GM19099 (cell line): Measurements from ENCODE around the gene ZNHIT2.

ENCODE experiments used
- POLR2A ChIP-seq: IDR thresholded peaks from 3 replicates; pipeline ENCODE4 v1.6.1; 2011; ENCODE audit warnings: low read depth; ENCODE audit not compliant: insufficient read length; ENCODE audit errors: extremely low read depth

ZNHIT2 gene

DNA sequence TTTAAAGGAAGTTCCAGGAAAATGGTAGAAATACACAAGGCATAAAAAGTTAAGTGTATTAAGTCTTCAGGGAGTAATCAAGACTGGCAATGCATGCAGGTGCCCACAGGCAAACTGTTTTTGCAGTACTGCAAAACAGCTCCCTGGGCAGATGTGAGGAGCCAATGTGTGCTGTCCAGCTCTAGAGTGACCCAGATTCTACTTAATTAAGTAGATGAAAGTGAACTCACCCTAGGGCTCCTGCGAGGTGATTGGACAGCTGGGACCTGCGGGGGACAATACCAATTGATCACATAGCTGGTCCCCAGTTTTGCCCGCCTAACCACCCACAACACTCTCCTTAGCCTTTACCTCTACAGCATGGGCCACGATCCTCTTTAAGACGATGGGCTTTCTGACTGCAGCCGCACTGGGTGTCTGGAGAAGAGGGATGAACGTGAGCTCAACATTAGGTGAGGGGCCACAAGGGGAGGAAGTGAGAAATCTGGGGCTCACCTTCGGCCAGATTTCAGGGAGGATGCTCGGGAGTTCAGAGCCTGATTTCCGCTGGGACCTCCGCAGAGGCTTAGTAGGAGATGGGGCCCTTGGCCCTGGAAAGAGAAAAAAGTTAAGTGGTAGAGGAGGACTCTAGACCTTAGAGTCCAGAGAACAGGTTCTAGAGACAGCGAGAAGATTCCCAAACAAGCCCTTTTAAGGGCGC, 34.2 kb downstream of the ZNHIT2 start:
- TF ChIP-seq POLR2A = no peak

- no peak for TF ChIP-seq POLR2A
Measured at GRCh38 chr11:65078786-65079342, 38.6 kb downstream of the ZNHIT2 start.

DNA sequence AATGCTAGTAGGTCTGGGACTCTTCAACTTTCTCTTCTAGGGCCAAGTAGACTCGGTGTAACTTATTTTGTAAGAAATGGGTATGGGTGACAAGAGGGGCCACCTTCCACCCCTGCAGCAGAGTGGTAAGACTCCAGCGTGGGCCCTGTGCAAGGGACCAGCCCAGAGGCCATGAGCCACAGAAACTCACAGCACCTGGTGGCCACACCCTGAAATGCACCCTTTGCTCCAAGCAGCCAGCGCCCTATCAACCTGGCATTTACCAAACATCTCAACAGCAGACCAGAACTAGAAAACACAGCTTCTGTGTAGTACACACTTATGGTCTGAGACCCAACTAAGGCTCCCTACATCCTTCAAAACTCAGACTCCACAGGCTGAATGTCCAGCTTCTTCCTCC, 39.4 kb downstream of the ZNHIT2 start:
- TF ChIP-seq POLR2A = no peak

DNA sequence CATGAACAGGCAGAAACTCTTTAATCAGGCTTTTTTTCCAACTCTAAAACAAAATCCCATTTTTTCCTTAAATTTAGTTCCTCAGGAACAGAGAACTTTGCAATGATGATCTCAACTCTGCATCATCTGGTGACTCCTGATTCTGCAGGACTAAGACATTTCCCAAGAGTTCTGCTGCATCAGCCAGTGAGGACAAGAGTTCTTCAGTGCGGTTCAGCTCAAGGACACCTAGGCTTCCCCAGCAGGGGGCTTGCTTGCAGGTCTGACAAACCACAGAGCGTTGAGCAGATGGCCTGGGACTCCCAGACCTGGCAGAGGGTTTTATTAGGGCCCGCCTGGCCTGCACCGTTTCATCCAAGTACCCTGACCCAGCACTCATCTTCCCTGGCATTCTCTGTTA, 40.0 kb downstream of the ZNHIT2 start:
- no peak for TF ChIP-seq POLR2A

DNA sequence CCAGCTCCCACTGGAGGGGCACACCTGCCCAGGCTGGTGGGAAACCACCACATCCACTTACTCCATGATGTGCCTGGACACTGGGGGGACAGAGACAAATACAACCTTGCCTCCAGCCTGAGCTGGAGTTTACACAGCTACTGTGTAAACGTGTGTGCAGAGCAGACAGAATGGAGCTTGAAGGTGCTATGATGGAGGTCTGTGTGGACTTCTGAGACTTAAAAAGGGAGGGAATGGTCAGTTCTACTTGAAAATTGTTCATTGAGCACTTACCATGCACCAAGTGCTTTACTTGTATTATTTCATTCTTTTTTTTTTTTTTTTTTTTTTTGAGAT, 44.9 kb downstream of the ZNHIT2 start:
- no peak for TF ChIP-seq POLR2A

DNA sequence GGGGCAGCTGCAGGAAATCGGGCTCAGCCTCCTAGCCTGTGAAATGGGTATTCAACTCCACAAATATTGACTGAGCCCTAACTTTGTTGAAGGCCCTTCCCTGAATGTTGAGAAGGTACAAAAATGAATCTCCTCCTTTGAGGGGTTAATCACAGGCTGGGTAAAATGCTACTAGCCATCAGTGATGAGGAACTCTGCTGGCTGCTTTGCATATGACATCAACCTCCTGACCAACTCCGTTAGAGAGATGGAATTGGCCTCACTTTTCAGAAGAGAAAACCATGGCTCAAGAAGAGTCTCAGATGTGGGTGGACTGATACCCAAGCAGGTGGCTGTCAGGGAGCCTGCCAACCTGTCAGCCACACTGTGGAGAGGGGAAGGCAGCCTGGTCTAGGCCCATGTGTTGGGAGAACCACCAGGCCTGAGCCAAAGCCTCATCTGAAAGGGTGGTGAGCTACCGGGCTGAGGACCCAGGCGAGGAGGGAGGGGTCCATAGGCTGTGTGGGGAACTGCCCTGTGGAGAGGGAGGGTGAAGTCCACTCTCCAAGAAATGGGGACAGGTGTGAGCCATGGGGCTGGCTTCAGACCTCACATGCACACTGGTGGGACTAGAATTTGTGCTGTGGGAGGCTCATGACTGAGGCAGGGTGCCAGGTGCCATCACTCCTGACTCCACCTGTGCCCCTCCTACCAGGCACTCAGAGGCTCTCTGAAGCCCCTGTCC, 45.4 kb downstream of the ZNHIT2 start:
- TF ChIP-seq POLR2A = no peak

GRCh38 chr11:65069217-65069616, 48.3 kb downstream of the ZNHIT2 start:
- TF ChIP-seq POLR2A = no peak

DNA sequence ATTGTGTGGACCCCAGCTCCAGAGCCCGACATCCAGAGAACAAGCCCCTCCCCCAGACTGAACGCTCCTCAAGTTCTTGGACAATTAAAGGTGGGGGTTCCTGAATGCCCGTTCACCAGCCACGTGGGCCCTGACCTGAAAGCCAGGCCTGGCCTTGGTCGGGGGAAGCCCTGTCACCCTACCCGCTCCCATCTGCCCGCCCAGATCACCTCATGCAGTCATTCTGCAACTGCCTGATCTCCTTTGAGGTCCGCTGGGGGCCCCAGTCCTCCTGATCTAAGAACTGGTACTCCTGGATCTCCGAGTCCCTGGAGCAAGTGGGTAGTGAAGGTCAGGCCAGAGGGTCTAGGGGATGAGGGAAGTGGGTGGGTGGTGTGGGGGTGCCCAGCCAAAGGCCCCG, 50.1 kb downstream of the ZNHIT2 start:
- no peak for TF ChIP-seq POLR2A

GRCh38 chr11:65066805-65067291, 50.7 kb downstream of the ZNHIT2 start:
- TF ChIP-seq POLR2A = no peak
